CD8-positive, alpha-beta memory T cell (primary cell): ENCODE results near the gene TMC4. TPM values are rescaled to one million over a fixed set of nuclear protein-coding genes. Genes with fewer than 3 reads are reported as not detected.
"Not testable (repeated sequence)": the region's sequence is repeated elsewhere in the genome, so short reads cannot be mapped to it uniquely, and the experiment has no call there.

ENCODE experiments used
- CTCF ChIA-PET: fragments of 350-600 bp; sonication (Branson Sonifier 250); formaldehyde crosslinking; loops from one replicate; lab custom pipeline; 2021; ENCODE audit warnings: antibody characterized with exemption; lab: Charles Lee
- POLR2A ChIA-PET: fragments of 350-600 bp; sonication (Branson Sonifier 250); formaldehyde crosslinking; loops from one replicate; lab custom pipeline; 2021; ENCODE audit warnings: antibody characterized with exemption; lab: Charles Lee
- DNase-seq, 5 donors: peaks; one replicate each; pipeline versions ENCODE4 v3.0.0 to v3.0.0-alpha.2; 2020 to 2022; ENCODE audit warnings: mixed read lengths in 1 of 5
- H3K27ac ChIP-seq: one replicate; pipeline ENCODE4 v1.7.0; 2013; ENCODE audit warnings: low read depth, mild to moderate bottlenecking, low read length, moderate library complexity
- H3K27me3 ChIP-seq: 2 replicates; pipeline ENCODE4 v1.7.0; 2013; ENCODE audit warnings: low read length, mild to moderate bottlenecking; ENCODE audit not compliant: insufficient read depth, poor library complexity, severe bottlenecking
- H3K36me3 ChIP-seq: 2 replicates; pipeline ENCODE4 v1.7.0; 2013; ENCODE audit warnings: mild to moderate bottlenecking, low read length, moderate library complexity; ENCODE audit not compliant: insufficient read depth
- H3K4me1 ChIP-seq: 2 replicates; pipeline ENCODE4 v1.7.0; 2013; ENCODE audit warnings: mild to moderate bottlenecking, low read length, moderate library complexity; ENCODE audit not compliant: insufficient read depth
- H3K4me3 ChIP-seq: 2 replicates; pipeline ENCODE4 v1.7.0; 2013; ENCODE audit warnings: mild to moderate bottlenecking, low read length
- H3K9me3 ChIP-seq: 2 replicates; pipeline ENCODE4 v1.7.0; 2013; ENCODE audit warnings: mild to moderate bottlenecking, low read length
- H3K27ac Mint-ChIP-seq, 8 donors: one replicate each; pipeline ENCODE4 v1.8.0; 2020 to 2021; ENCODE audit warnings: mixed read lengths in 8 of 8, mild to moderate bottlenecking in 6 of 8, inconsistent platforms in 3 of 8, moderate library complexity in 3 of 8
- H3K27me3 Mint-ChIP-seq, 2 donors: one replicate each; pipeline ENCODE4 v1.8.0; 2020 to 2021; ENCODE audit warnings: mixed read lengths in 2 of 2, mild to moderate bottlenecking in 1 of 2, moderate library complexity in 1 of 2
- H3K36me3 Mint-ChIP-seq, 3 donors: one replicate each; pipeline ENCODE4 v1.8.0; 2020 to 2021; ENCODE audit warnings: mixed read lengths in 3 of 3, inconsistent platforms in 1 of 3, mild to moderate bottlenecking in 1 of 3
- H3K4me1 Mint-ChIP-seq, 3 donors: one replicate each; pipeline ENCODE4 v1.8.0; 2020 to 2021; ENCODE audit warnings: mixed read lengths in 3 of 3, inconsistent platforms in 1 of 3, mild to moderate bottlenecking in 1 of 3
- H3K4me3 Mint-ChIP-seq, 7 donors: one replicate each; pipeline ENCODE4 v1.8.0; 2020 to 2021; ENCODE audit warnings: mixed read lengths in 7 of 7, mild to moderate bottlenecking in 6 of 7, moderate library complexity in 4 of 7, inconsistent platforms in 2 of 7
- H3K9me3 Mint-ChIP-seq, 5 donors: one replicate each; pipeline ENCODE4 v1.8.0; 2020 to 2022; ENCODE audit warnings: mixed read lengths in 5 of 5, mild to moderate bottlenecking in 3 of 5, moderate library complexity in 2 of 5, inconsistent platforms in 1 of 5
- polyA plus RNA-seq: library from polyadenylated mRNA; unstranded; fragments of 300-500 nt; fragmentation: Illumina TruSeq; gene quantifications from one replicate; pipeline ENCODE4 v1.2.3, GENCODE V29; 2021
- total RNA-seq, 2 experiments: library from RNA; stranded (reverse); gene quantifications; one replicate each; pipeline ENCODE4 v1.2.3, GENCODE V29; 2021

The TMC4 gene
- total and polyA plus RNA-seq, 3 experiments from 2014 or later: 0.18 to 0.38 TPM; not detected in 1

- Mint-ChIP-seq H3K27ac (no peak overlapping the region), H3K4me1 (no peaks in the 10 kb centered on the region), H3K4me3 (no peak overlapping the region), H3K36me3 (peaks cover 0 to 18% (median 5%) of the 10 kb centered on the region in 3 donors), H3K27me3 (no peaks in the 10 kb centered on the region), H3K9me3 (no peaks in the 10 kb centered on the region)
- Histone ChIP-seq H3K27me3 (no peaks in the 10 kb centered on the region), H3K36me3 (no peaks in the 10 kb centered on the region), H3K27ac (no peak overlapping the region), H3K9me3 (no peaks in the 10 kb centered on the region), H3K4me1 (no peaks in the 10 kb centered on the region), H3K4me3 (no peak overlapping the region)
- ChIA-PET CTCF (interaction anchor here (1.5 to 1.7 kb wide), 4 partner anchors 15 to 91 kb away, joined by 3 to 4 read pairs (median 4); partner anchors contain the start of gene MBOAT7), POLR2A (interaction anchor here (0.9 to 1.2 kb wide), 2 partner anchors 15 to 60 kb away, joined by 3 read pairs; partner anchors contain the start of gene MBOAT7)
- DNase-seq: no peak
Observed at GRCh38 chr19:54173951-54174834, 1.2 kb upstream of the TMC4 start.

DNA sequence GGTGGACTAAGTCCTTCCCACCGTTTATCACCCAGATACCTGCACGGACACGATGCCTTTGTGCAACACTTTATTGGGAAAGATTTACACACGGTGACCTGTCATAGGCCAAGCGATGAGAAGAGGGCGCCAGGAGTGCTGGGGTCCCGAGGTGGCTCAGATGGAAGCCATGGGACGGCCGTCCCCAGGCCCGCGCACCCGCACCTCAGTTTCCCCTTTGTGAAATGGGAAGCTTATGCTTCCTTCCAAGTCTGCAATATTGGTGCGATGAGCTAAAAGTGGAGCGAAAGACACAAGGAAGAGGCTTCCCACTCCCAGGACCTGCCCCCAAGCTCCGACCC, 369 bp upstream of the TMC4 start:
- CTCF ChIA-PET: interaction anchor here (1.5 to 1.7 kb wide), 3 partner anchors 16 to 34 kb away, joined by 4 read pairs; partner anchors contain the start of gene MBOAT7
- Mint-ChIP-seq H3K27me3 (no peaks in the 10 kb centered on the region), H3K36me3 (peaks cover 0 to 14% (median 4%) of the 10 kb centered on the region in 3 donors)

GRCh38 chr19:54171736-54172431, 1.1 kb downstream of the TMC4 start:
- H3K36me3 Mint-ChIP-seq, H3K27me3 ChIP-seq, H3K27ac ChIP-seq, CTCF ChIA-PET, H3K9me3 Mint-ChIP-seq, H3K4me1 Mint-ChIP-seq, H3K27me3 Mint-ChIP-seq, H3K4me1 ChIP-seq, H3K4me3 Mint-ChIP-seq, POLR2A ChIA-PET, H3K36me3 ChIP-seq, DNase-seq, H3K4me3 ChIP-seq, H3K27ac Mint-ChIP-seq, H3K9me3 ChIP-seq: not testable (repeated sequence)

More for the DNA sequence above, 369 bp upstream of the TMC4 start:
- no peak overlapping the region for H3K4me3 ChIP-seq
- no peaks in the 10 kb centered on the region for H3K9me3 ChIP-seq
- H3K36me3 ChIP-seq: no peaks in the 10 kb centered on the region
- H3K4me1 ChIP-seq: no peaks in the 10 kb centered on the region
- peak overlapping the region in 1 of 8 donors; percentile 50 for H3K27ac Mint-ChIP-seq
- no peaks in the 10 kb centered on the region for H3K27me3 ChIP-seq
- no peak for DNase-seq
- no peak overlapping the region for H3K27ac ChIP-seq
- peaks cover 0 to 2% (median 2%) of the 10 kb centered on the region in 3 donors for H3K4me1 Mint-ChIP-seq
- POLR2A ChIA-PET: interaction anchor here (0.9 to 1.2 kb wide), 2 partner anchors 16 to 61 kb away, joined by 3 read pairs; partner anchors contain the start of gene MBOAT7
- H3K4me3 Mint-ChIP-seq: no peak overlapping the region
- no peaks in the 10 kb centered on the region for H3K9me3 Mint-ChIP-seq

- Mint-ChIP-seq H3K27ac (no peak overlapping the region), H3K4me1 (peaks cover 6 to 13% (median 8%) of the 10 kb centered on the region in 3 donors), H3K4me3 (no peak overlapping the region), H3K36me3 (no peaks in the 10 kb centered on the region), H3K9me3 (no peaks in the 10 kb centered on the region), H3K27me3 (peaks cover 0 to 3% of the 10 kb centered on the region in 2 donors)
- POLR2A ChIA-PET: interaction anchor here (0.7 kb wide), 2 partner anchors 27 to 1430 kb away, joined by 3 to 4 read pairs; partner anchors contain the start of gene FIZ1
- CTCF ChIA-PET: interaction anchor here (0.9 to 1.7 kb wide), 3 partner anchors 19 to 96 kb away, joined by 3 to 6 read pairs (median 3); no protein-coding TSS in a partner anchor
- Histone ChIP-seq H3K9me3 (no peaks in the 10 kb centered on the region), H3K36me3 (no peaks in the 10 kb centered on the region), H3K27me3 (no peaks in the 10 kb centered on the region), H3K4me3 (no peak overlapping the region), H3K27ac (no peak overlapping the region), H3K4me1 (peaks cover 4% of the 10 kb centered on the region)
- no peak for DNase-seq
Observed at GRCh38 chr19:54169149-54169740, 3.7 kb downstream of the TMC4 start.

DNA sequence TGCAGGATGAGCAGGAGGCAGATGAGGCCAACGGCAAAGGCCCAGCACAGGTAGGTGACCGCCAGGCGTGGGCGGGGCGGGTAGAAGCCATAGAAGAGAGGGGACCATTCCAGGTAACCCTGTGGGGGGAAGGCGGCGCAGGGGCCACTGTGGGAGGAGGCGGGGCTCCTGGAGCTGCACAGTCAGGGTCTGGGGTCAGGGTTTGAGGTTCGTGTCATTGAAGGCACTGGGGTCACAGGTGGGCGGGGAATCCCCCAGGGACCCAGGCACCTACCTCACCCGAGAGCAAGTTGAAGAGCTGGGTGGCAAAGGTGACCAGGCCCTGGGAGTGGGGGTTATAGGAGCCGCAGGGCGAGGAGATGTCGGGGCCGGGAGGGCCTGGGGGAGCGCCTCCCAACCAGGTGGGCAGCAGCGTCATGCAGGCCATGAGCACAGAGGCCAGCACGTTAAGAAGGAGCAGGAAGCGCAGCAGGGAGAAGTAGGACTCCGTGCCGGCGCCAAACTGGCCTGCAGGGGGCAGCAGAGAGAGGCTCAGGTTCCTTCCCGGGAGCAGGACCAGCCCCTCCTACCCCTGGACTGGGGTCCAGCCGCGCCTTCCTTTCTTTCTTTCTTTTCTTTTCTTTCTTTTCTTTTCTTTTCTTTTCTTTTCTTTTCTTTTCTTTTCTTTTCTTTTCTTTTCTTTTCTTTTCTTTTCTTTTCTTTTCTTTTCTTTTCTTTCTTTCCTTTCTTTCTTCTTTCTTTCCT, 4.6 kb downstream of the TMC4 start:
- H3K4me1 Mint-ChIP-seq: peaks cover 8 to 20% (median 13%) of the 10 kb centered on the region in 3 donors
- H3K4me3 Mint-ChIP-seq: peak overlapping the region in 1 of 7 donors; percentile 20
- Histone ChIP-seq H3K4me1 (peaks cover 13% of the 10 kb centered on the region), H3K36me3 (no peaks in the 10 kb centered on the region), H3K9me3 (no peaks in the 10 kb centered on the region), H3K27me3 (no peaks in the 10 kb centered on the region), H3K4me3 (no peak overlapping the region), H3K27ac (no peak overlapping the region)
- H3K27me3 Mint-ChIP-seq: peaks cover 0 to 3% of the 10 kb centered on the region in 2 donors
- H3K36me3 Mint-ChIP-seq: no peaks in the 10 kb centered on the region
- H3K9me3 Mint-ChIP-seq: no peaks in the 10 kb centered on the region
- H3K27ac Mint-ChIP-seq: peak overlapping the region in 4 of 8 donors; percentile 24 to 71 (median 36)
- DNase-seq: peak; percentile 77 to 92 (median 90)
- CTCF ChIA-PET: interaction anchor here (0.7 to 1.9 kb wide), 6 partner anchors 9 to 98 kb away, joined by 3 to 9 read pairs (median 6); partner anchors contain the start of genes LENG1, MBOAT7 and TSEN34
- POLR2A ChIA-PET: interaction anchor here (1.6 kb wide), 1 partner anchor 22 kb away, joined by 8 read pairs; the partner anchor contains the start of gene MBOAT7

- H3K4me3 ChIP-seq: no peak overlapping the region
- H3K9me3 ChIP-seq: no peaks in the 10 kb centered on the region
- Mint-ChIP-seq H3K27me3 (peaks cover 4 to 8% of the 10 kb centered on the region in 2 donors), H3K27ac (peak overlapping the region in 1 of 8 donors; percentile 83), H3K4me3 (no peak overlapping the region), H3K36me3 (no peaks in the 10 kb centered on the region), H3K9me3 (no peaks in the 10 kb centered on the region), H3K4me1 (peaks cover 27 to 43% (median 38%) of the 10 kb centered on the region in 3 donors)
- no peaks in the 10 kb centered on the region for H3K27me3 ChIP-seq
- no peak overlapping the region for H3K27ac ChIP-seq
- POLR2A ChIA-PET: no interaction called here
- H3K4me1 ChIP-seq: peaks cover 33% of the 10 kb centered on the region
- H3K36me3 ChIP-seq: no peaks in the 10 kb centered on the region
- CTCF ChIA-PET: interaction anchor here (0.7 to 3.6 kb wide), 2 partner anchors 24 to 67 kb away, joined by 3 to 13 read pairs; partner anchors contain the start of gene MBOAT7
- no peak for DNase-seq
Observed at GRCh38 chr19:54165222-54165621, 7.7 kb downstream of the TMC4 start.
